GM12892 (cell line): ENCODE data around the gene SLC7A4.

ENCODE experiments used
- POLR2A ChIP-seq: IDR thresholded peaks from 2 replicates; pipeline ENCODE4 v1.6.1; 2011; ENCODE audit warnings: low read depth, low read length, control low read depth
- POLR2AphosphoS5 ChIP-seq: IDR thresholded peaks from 2 replicates; pipeline ENCODE4 v1.6.1; 2011; ENCODE audit warnings: low read depth, low read length, control low read depth
- TAF1 ChIP-seq: IDR thresholded peaks from 2 replicates; pipeline ENCODE4 v1.6.1; 2011; ENCODE audit warnings: low read depth, mild to moderate bottlenecking, control low read depth, low read length, borderline replicate concordance

- TF ChIP-seq POLR2A (no peak), TAF1 (no peak), POLR2AphosphoS5 (no peak)
These were observed 22.6 kb upstream of the SLC7A4 start for GRCh38 chr22:21054714-21055563.
